Measurements from ENCODE around the gene ARVCF. TPM values are rescaled to one million over a fixed set of nuclear protein-coding genes. Genes with fewer than 3 reads are reported as not detected.

The ARVCF gene
- total and polyA plus RNA-seq, 2 experiments from 2014 or later: 1.1 to 4.0 TPM

GRCh38 chr22:20029550-20030225, 13.1 kb upstream of the ARVCF start:
- no peaks in the 10 kb centered on the region for H3F3A ChIP-seq (ENCODE audit: insufficient read depth)
- in situ Hi-C loops (cut with MboI): no loop called here
- peaks cover 66% of the 10 kb centered on the region for H3K79me2 ChIP-seq (ENCODE audit: insufficient read depth)
- H3K4me2 ChIP-seq (ENCODE audit: unreplicated experiment): no peak overlapping the region
- no peaks in the 10 kb centered on the region for H3K36me3 ChIP-seq (ENCODE audit: low read depth)
- H3K27ac ChIP-seq: no peak overlapping the region
- H4K20me1 ChIP-seq (ENCODE audit: insufficient read depth): no peaks in the 10 kb centered on the region
- no peak overlapping the region for H3K9ac ChIP-seq
- no peaks in the 10 kb centered on the region for H3K4me1 ChIP-seq (ENCODE audit: insufficient read depth)
- TF ChIP-seq EZH2 (IDR thresholded peaks at IDR 0.05; ENCODE audit: insufficient read depth, poor library complexity, severe bottlenecking) (no peak), EZH2phosphoT487 (IDR thresholded peaks at IDR 0.05; ENCODE audit: insufficient read depth, low read depth) (no peak)
- no peaks in the 10 kb centered on the region for H3K9me2 ChIP-seq (ENCODE audit: insufficient read depth)
- no peaks in the 10 kb centered on the region for H3K27me3 ChIP-seq (replicated peaks; ENCODE audit: insufficient read depth)
- DNase-seq: no peak
- no peak overlapping the region for H3K4me3 ChIP-seq
- 84 to 89% methylated on average over 9 of the region's 9 CpGs for WGBS, 2 experiments (ENCODE audit: low coverage in 1 of 2, low lambda C conversion rate in 2 of 2, missing lambda C conversion rate in 2 of 2)
- H2AFZ ChIP-seq: no peak overlapping the region
- no peaks in the 10 kb centered on the region for H3K9me3 ChIP-seq (ENCODE audit: low read depth)

DNA sequence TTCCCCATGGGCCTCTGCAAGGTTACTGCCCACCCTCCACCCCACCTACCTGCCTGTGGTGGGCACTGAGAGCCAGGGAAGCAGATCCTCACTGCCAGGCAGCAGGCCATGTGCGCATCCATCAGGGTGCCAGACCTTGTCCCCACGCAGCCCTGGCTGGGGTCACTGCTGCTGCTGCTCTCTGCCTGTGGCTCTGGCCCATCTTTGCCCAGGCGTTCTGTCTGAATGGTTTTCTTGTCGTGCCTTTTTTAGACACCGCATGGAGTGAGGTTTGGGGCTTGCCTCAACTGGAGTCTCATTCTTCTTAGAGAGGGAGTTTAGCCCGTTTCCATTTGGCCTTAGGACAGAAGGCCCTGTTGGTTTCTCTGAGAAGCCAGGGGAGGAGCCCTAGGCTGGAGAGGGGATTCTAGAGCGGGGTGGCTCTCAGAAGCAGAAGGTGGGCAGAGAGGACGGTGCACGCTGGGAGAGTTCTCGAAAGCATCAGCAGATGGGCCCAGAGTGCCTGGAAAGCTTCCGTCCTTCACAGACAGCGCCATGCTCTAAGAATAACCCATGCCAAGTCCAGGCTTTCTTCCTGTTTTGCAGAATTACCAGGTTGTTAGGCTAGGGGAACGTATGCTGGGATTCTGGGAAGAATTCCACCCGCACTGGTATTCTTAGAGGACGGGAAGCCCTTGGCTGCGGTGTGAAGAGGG, 12.4 kb upstream of the ARVCF start:
- 90 to 92% methylated on average over 16 of the region's 16 CpGs for WGBS, 2 experiments (ENCODE audit: low coverage in 1 of 2, low lambda C conversion rate in 2 of 2, missing lambda C conversion rate in 2 of 2)
- H3K27ac ChIP-seq: no peak overlapping the region

DNA sequence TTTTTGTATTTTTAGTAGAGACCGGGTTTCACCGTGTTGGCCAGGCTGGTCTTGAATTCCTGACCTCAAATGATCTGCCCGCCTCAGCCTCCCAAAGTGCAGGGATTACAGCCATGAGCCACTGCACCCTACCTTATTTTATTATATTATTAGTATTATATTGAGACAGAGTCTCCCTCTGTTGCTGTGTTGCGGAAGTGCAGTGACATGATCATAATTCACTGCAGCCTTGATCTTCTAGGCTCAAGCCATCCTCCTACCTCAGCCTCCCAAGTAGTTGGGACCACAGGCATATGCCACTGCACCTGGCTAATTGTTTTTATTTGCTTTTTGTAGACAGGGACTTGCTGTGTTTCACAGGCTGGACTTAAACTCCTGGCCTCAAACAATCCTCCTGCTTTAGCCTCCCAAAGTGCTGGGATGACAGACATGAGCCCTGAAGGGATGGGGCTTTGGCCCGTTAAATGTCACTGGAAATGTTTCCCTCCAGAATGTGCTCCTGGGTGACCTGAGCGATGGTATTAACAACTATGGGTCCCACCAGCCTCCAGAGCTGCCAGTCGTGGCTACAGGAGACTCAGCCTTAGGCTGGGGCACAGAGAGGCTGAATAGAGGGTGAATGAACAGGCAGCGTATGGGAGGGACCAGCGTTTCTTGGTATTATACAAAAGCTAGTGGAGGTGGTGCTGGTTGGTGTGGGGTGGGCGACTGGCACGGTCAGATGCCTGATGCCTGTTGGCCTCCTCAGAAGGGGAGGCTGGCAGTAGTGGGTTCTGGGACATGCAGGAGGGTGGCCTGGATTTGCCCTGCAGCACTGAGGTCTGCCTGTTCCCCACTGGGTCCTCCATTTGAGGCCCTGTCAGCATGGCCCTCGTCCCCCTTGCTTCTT, 11.6 kb upstream of the ARVCF start:
- H4K20me1 ChIP-seq (ENCODE audit: insufficient read depth): no peaks in the 10 kb centered on the region
- peak; percentile 45 for DNase-seq

More for the DNA sequence above, 12.4 kb upstream of the ARVCF start:
- Histone ChIP-seq H3K4me2 (ENCODE audit: unreplicated experiment) (no peak overlapping the region), H2AFZ (no peak overlapping the region), H3F3A (ENCODE audit: insufficient read depth) (no peaks in the 10 kb centered on the region), H4K20me1 (ENCODE audit: insufficient read depth) (no peaks in the 10 kb centered on the region), H3K9me2 (ENCODE audit: insufficient read depth) (no peaks in the 10 kb centered on the region), H3K27me3 (replicated peaks; ENCODE audit: insufficient read depth) (no peaks in the 10 kb centered on the region), H3K79me2 (ENCODE audit: insufficient read depth) (peaks cover 67% of the 10 kb centered on the region), H3K4me1 (ENCODE audit: insufficient read depth) (no peaks in the 10 kb centered on the region), H3K9me3 (ENCODE audit: low read depth) (no peaks in the 10 kb centered on the region), H3K9ac (no peak overlapping the region), H3K4me3 (no peak overlapping the region), H3K36me3 (ENCODE audit: low read depth) (no peaks in the 10 kb centered on the region)
- TF ChIP-seq EZH2 (IDR thresholded peaks at IDR 0.05; ENCODE audit: insufficient read depth, poor library complexity, severe bottlenecking): no peak
- no peak for TF ChIP-seq EZH2phosphoT487 (IDR thresholded peaks at IDR 0.05; ENCODE audit: insufficient read depth, low read depth)
- in situ Hi-C loops (cut with MboI): no loop called here
- no peak for DNase-seq

GRCh38 chr22:20026996-20027601, 10.5 kb upstream of the ARVCF start:
- Histone ChIP-seq H3K9me2 (ENCODE audit: insufficient read depth) (no peaks in the 10 kb centered on the region), H3K4me3 (no peak overlapping the region), H3F3A (ENCODE audit: insufficient read depth) (no peaks in the 10 kb centered on the region), H2AFZ (no peak overlapping the region), H3K79me2 (ENCODE audit: insufficient read depth) (peaks cover 77% of the 10 kb centered on the region), H3K36me3 (ENCODE audit: low read depth) (no peaks in the 10 kb centered on the region), H3K4me1 (ENCODE audit: insufficient read depth) (peaks cover 6% of the 10 kb centered on the region), H4K20me1 (ENCODE audit: insufficient read depth) (no peaks in the 10 kb centered on the region), H3K4me2 (ENCODE audit: unreplicated experiment) (no peak overlapping the region), H3K9ac (no peak overlapping the region), H3K27me3 (replicated peaks; ENCODE audit: insufficient read depth) (no peaks in the 10 kb centered on the region), H3K9me3 (ENCODE audit: low read depth) (no peaks in the 10 kb centered on the region), H3K27ac (no peak overlapping the region)
- TF ChIP-seq EZH2phosphoT487 (IDR thresholded peaks at IDR 0.05; ENCODE audit: insufficient read depth, low read depth): no peak
- no peak for TF ChIP-seq EZH2 (IDR thresholded peaks at IDR 0.05; ENCODE audit: insufficient read depth, poor library complexity, severe bottlenecking)
- in situ Hi-C loops (cut with MboI): no loop called here
- whole genome bisulfite sequencing, 2 experiments (ENCODE audit: low coverage in 1 of 2, low lambda C conversion rate in 2 of 2, missing lambda C conversion rate in 2 of 2): 69% methylated on average over 12 of the region's 12 CpGs
- no peak for DNase-seq

More for the DNA sequence above, 11.6 kb upstream of the ARVCF start:
- Histone ChIP-seq H2AFZ (no peak overlapping the region), H3K4me1 (ENCODE audit: insufficient read depth) (no peaks in the 10 kb centered on the region), H3K27ac (no peak overlapping the region), H3K9me3 (ENCODE audit: low read depth) (no peaks in the 10 kb centered on the region), H3K79me2 (ENCODE audit: insufficient read depth) (peaks cover 74% of the 10 kb centered on the region), H3K4me3 (no peak overlapping the region), H3K36me3 (ENCODE audit: low read depth) (no peaks in the 10 kb centered on the region), H3F3A (ENCODE audit: insufficient read depth) (no peaks in the 10 kb centered on the region), H3K4me2 (ENCODE audit: unreplicated experiment) (no peak overlapping the region), H3K9ac (no peak overlapping the region), H3K27me3 (replicated peaks; ENCODE audit: insufficient read depth) (no peaks in the 10 kb centered on the region), H3K9me2 (ENCODE audit: insufficient read depth) (no peaks in the 10 kb centered on the region)
- no peak for TF ChIP-seq EZH2phosphoT487 (IDR thresholded peaks at IDR 0.05; ENCODE audit: insufficient read depth, low read depth)
- TF ChIP-seq EZH2 (IDR thresholded peaks at IDR 0.05; ENCODE audit: insufficient read depth, poor library complexity, severe bottlenecking): no peak
- in situ Hi-C loops (cut with MboI): no loop called here
- 80 to 82% methylated on average over 12 of the region's 12 CpGs for WGBS, 2 experiments (ENCODE audit: low coverage in 1 of 2, low lambda C conversion rate in 2 of 2, missing lambda C conversion rate in 2 of 2)
